ENCODE data around the gene LAMA3.

LAMA3 gene

GRCh38 chr18:23857164-23857552 is 167.9 kb downstream of the LAMA3 start:
- no peak overlapping the region for H3K4me3 ChIP-seq (ENCODE audit: low read depth, low read length)
- no peak for TF ChIP-seq CTCF (IDR thresholded peaks at IDR 0.05; ENCODE audit: low read depth, low read length, missing control alignments)
- in situ Hi-C loops (cut with HindIII; ENCODE audit: low sequenced_read_pairs): no loop called here
- no peak for DNase-seq (ENCODE audit: low read depth)

- no peak for TF ChIP-seq CTCF (IDR thresholded peaks at IDR 0.05; ENCODE audit: low read depth, low read length, missing control alignments)
- no peak overlapping the region for H3K4me3 ChIP-seq (ENCODE audit: low read depth, low read length)
- in situ Hi-C loops (cut with HindIII; ENCODE audit: low sequenced_read_pairs): no loop called here
- DNase-seq (ENCODE audit: low read depth): no peak
These were observed 168.5 kb downstream of the LAMA3 start for GRCh38 chr18:23857756-23858155.

DNA sequence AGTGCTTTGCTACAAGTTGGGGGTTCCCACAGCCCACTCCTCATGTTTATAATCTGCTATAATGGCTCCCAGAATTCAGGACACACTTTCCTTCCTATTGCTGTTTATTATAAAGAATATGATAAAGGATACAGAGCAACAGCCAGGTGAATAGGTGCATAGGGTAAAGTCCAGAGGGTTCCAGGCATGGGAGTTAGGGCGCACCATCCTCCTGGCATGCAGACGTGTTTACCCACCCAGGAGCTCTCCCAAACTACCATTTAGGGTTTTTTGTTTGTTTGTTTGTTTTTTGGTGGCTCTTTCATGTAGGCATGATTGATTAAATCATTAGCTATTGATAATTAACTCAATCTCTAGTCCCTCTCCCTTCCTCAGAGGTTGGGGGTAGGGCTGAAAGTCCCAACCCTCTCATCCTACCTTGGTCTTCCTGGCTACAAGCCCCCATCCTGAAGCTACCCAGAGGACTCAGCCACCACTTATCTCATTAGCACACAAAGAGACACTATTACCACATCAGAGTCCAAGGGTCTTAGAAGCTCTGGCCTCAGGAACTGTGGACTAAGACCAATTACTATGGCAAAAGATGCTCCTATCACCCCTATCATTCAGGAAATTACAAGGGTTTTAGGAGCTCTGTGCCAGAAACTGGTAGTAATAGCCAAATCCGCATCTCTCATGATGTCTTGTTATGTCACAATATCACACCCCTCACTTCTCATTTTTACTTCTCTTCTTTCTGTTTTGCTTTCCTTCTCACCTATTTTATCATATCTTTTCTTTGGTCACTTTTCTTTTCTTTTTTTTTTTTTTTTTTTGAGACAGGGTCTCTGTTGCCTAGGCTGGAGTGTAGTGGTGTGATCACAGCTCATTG is 170.4 kb downstream of the LAMA3 start:
- H3K4me3 ChIP-seq (ENCODE audit: low read depth, low read length): no peak overlapping the region
- in situ Hi-C loops (cut with HindIII; ENCODE audit: low sequenced_read_pairs): no loop called here
- no peak for TF ChIP-seq CTCF (IDR thresholded peaks at IDR 0.05; ENCODE audit: low read depth, low read length, missing control alignments)
- DNase-seq (ENCODE audit: low read depth): no peak

- no peak overlapping the region for H3K4me3 ChIP-seq (ENCODE audit: low read depth, low read length)
- in situ Hi-C loops (cut with HindIII; ENCODE audit: low sequenced_read_pairs): no loop called here
- TF ChIP-seq CTCF (IDR thresholded peaks at IDR 0.05; ENCODE audit: low read depth, low read length, missing control alignments): no peak
- DNase-seq (ENCODE audit: low read depth): no peak
These were observed 172.1 kb downstream of the LAMA3 start for GRCh38 chr18:23861326-23861725.

GRCh38 chr18:23861805-23862470 is 172.7 kb downstream of the LAMA3 start:
- peak; percentile 77 for DNase-seq (ENCODE audit: low read depth)
- TF ChIP-seq CTCF (IDR thresholded peaks at IDR 0.05; ENCODE audit: low read depth, low read length, missing control alignments): no peak
- in situ Hi-C loops (cut with HindIII; ENCODE audit: low sequenced_read_pairs): no loop called here
- H3K4me3 ChIP-seq (ENCODE audit: low read depth, low read length): no peak overlapping the region

- in situ Hi-C loops (cut with HindIII; ENCODE audit: low sequenced_read_pairs): no loop called here
- H3K4me3 ChIP-seq (ENCODE audit: low read depth, low read length): no peak overlapping the region
- DNase-seq (ENCODE audit: low read depth): no peak
- no peak for TF ChIP-seq CTCF (IDR thresholded peaks at IDR 0.05; ENCODE audit: low read depth, low read length, missing control alignments)
These were observed 175.4 kb downstream of the LAMA3 start for GRCh38 chr18:23864624-23865023.
